K562 (cell line): Measurements from ENCODE around the gene LMBRD1. TPM values are rescaled to one million over a fixed set of nuclear protein-coding genes. Genes with fewer than 3 reads are reported as not detected.

Experiments used
- ATAC-seq: fragments of 200-7000 bp; cut with Tn5 transposase; 3 replicates; pipeline ENCODE4 v1.9.1; 2020; ENCODE audit warnings: moderate library complexity
- BruUV-seq: library from RNA; stranded (reverse); fragments of 400-500 nt; replicated peaks from 2 replicates; lab custom pipeline; 2021; lab: Mats Ljungman, UMichigan
- CTCF ChIA-PET: fragments of 300-600 bp; formaldehyde crosslinking; extraction: SDS; loops from one replicate; lab custom pipeline; 2021; ENCODE audit warnings: low intra/inter-chr PET ratio; lab: Yijun Ruan, JAX
- POLR2A ChIA-PET: fragments of 300-600, 350-650 bp; sonication (Branson Sonifier 250); formaldehyde crosslinking; extraction: SDS; loops from one replicate; lab custom pipeline; 2021; ENCODE audit warnings: antibody characterized with exemption, inconsistent platforms; lab: Yijun Ruan, JAX
- DNase-seq, 4 experiments: peaks; one replicate each; pipeline versions ENCODE4 v3.0.0 to v3.0.0-alpha.2; 2011 to 2018; ENCODE audit warnings: low spot score in 3 of 4, mixed read lengths in 3 of 4; ENCODE audit errors: extremely low read depth in 1 of 4
- FAIRE-seq: peaks from 2 replicates; lab custom pipeline; 2011; peaks lifted over from hg19 to GRCh38; lab: Jason Lieb, UNC
- H2AFZ ChIP-seq: 2 replicates; pipeline ENCODE4 v1.6.0; 2011; ENCODE audit warnings: low read depth, low read length, control low read depth, inconsistent platforms
- H3K27ac ChIP-seq: fragments of 200-600 bp; 3 replicates; pipeline ENCODE4 v1.8.0; 2011; ENCODE audit warnings: low read depth, mild to moderate bottlenecking, control low read depth, inconsistent platforms, low read length, moderate library complexity, mixed read lengths; ENCODE audit errors: extremely low read depth
- H3K27me3 ChIP-seq, 2 experiments: fragments of 300-600 bp in 1 of 2; 2 replicates in 1 of 2; 3 replicates in 1 of 2; pipeline versions ENCODE4 v1.6.0 to v1.8.0; 2011; ENCODE audit warnings: inconsistent platforms in 2 of 2, low read length in 2 of 2, mild to moderate bottlenecking in 1 of 2, mixed read lengths in 1 of 2, moderate library complexity in 1 of 2; ENCODE audit not compliant: control insufficient read depth in 2 of 2, insufficient read depth in 2 of 2
- H3K36me3 ChIP-seq: fragments of 300-600 bp; 3 replicates; pipeline ENCODE4 v1.8.0; 2011; ENCODE audit warnings: mild to moderate bottlenecking, low read length, inconsistent platforms; ENCODE audit not compliant: control insufficient read depth, insufficient read depth
- H3K4me1 ChIP-seq, 2 experiments: fragments of 200-600 bp in 1 of 2; replicated peaks in 1 of 2; 2 replicates in 1 of 2; 3 replicates in 1 of 2; pipeline versions ENCODE4 v1.5.1 to v1.8.0; 2011; ENCODE audit warnings: inconsistent platforms in 2 of 2, low read length in 2 of 2, mild to moderate bottlenecking in 1 of 2, mixed read lengths in 1 of 2, moderate library complexity in 1 of 2; ENCODE audit not compliant: control insufficient read depth in 2 of 2, insufficient read depth in 2 of 2
- H3K4me2 ChIP-seq: 2 replicates; pipeline ENCODE4 v1.6.1; 2011; ENCODE audit warnings: low read length, control low read depth, inconsistent platforms, mixed read lengths; ENCODE audit not compliant: insufficient read depth
- H3K4me3 ChIP-seq: fragments of 200-600 bp; sonication (generic), shearing (Covaris generic); 2 replicates; pipeline ENCODE4 v1.5.1; 2016; ENCODE audit warnings: control low read depth, inconsistent platforms
- H3K79me2 ChIP-seq: fragments of 200-600 bp; 3 replicates; pipeline ENCODE4 v1.8.0; 2011; ENCODE audit warnings: low read length, inconsistent platforms; ENCODE audit not compliant: control insufficient read depth, insufficient read depth
- H3K9ac ChIP-seq, 2 experiments: 2 replicates each; pipeline versions ENCODE4 v1.6.0 to v1.6.1; 2011; ENCODE audit warnings: low read depth in 2 of 2, low read length in 2 of 2, control low read depth in 1 of 2, inconsistent platforms in 1 of 2, mild to moderate bottlenecking in 1 of 2, mixed read lengths in 1 of 2; ENCODE audit not compliant: insufficient read depth in 1 of 2
- H3K9me1 ChIP-seq: one replicate; pipeline ENCODE4 v1.6.0; 2011; ENCODE audit warnings: inconsistent platforms, mild to moderate bottlenecking, low read length, moderate library complexity; ENCODE audit not compliant: control insufficient read depth, insufficient read depth
- H3K9me3 ChIP-seq: replicated peaks from 2 replicates; pipeline ENCODE4 v1.5.1; 2011; ENCODE audit warnings: low read depth, low read length, inconsistent platforms; ENCODE audit not compliant: control insufficient read depth, insufficient read depth
- H4K20me1 ChIP-seq: replicated peaks from 2 replicates; pipeline ENCODE4 v1.6.1; 2011; ENCODE audit warnings: low read length, inconsistent platforms, mixed read lengths; ENCODE audit not compliant: control insufficient read depth, insufficient read depth
- CCNT2 ChIP-seq: IDR thresholded peaks from 2 replicates; pipeline ENCODE4 v1.6.1; 2011; ENCODE audit warnings: borderline replicate concordance, low read depth, mild to moderate bottlenecking, moderate library complexity, mixed read lengths, low read length; ENCODE audit not compliant: insufficient read length; ENCODE audit errors: extremely low read depth
- MEF2A ChIP-seq: IDR thresholded peaks from 2 replicates; pipeline ENCODE4 v1.6.1; 2011; ENCODE audit warnings: low read depth, mild to moderate bottlenecking, low read length, moderate library complexity; ENCODE audit not compliant: control insufficient read depth
- MTA3 ChIP-seq: fragments of 450-650 bp; formaldehyde crosslinking; IDR thresholded peaks from 2 replicates; pipeline ENCODE4 v1.6.1; 2017; ENCODE audit warnings: mild to moderate bottlenecking, borderline replicate concordance
- NCOA1 ChIP-seq: fragments of 450-650 bp; IDR thresholded peaks from 2 replicates; pipeline ENCODE4 v1.6.1; 2016; ENCODE audit warnings: low read depth
- OTX1 ChIP-seq: fragments of 450-650 bp; formaldehyde crosslinking; IDR thresholded peaks from 2 replicates; pipeline ENCODE4 v1.4.0; 2022; ENCODE audit warnings: mild to moderate bottlenecking
- RBM39 ChIP-seq: fragments of 200-400 bp; formaldehyde crosslinking; optimal IDR thresholded peaks from 2 replicates; pipeline ENCODE3; 2018; ENCODE audit warnings: low read depth, low read length
- TCF7 ChIP-seq: sonication (generic); IDR thresholded peaks from 2 replicates; pipeline ENCODE4 v1.6.1; 2016; ENCODE audit warnings: antibody characterized with exemption, borderline replicate concordance
- WGBS: fragments of 100-300 bp; shearing (Covaris generic); methylation state at CpG from one replicate; pipeline ENCODE4 v1.1.6; 2016; ENCODE audit warnings: low coverage, mixed read lengths; ENCODE audit not compliant: insufficient coverage; ENCODE audit errors: missing lambda C conversion rate; 5-methylcytosine and 5-hydroxymethylcytosine counted together
- in situ Hi-C: fragments of 300-500 bp; cut with MboI; formaldehyde crosslinking; loops from 4 replicates; pipeline ENCODE4 v1.15.0; 2018; ENCODE audit warnings: inconsistent platforms, mixed read lengths
- intact Hi-C: fragments of 100-400 bp; cut with micrococcal nuclease; formaldehyde crosslinking; loops from 2 replicates; pipeline ENCODE4 v1.14.2; 2022
- polyA plus RNA-seq, 8 experiments: library from polyadenylated mRNA; depleted of rRNA in 4 of 8; stranded (reverse) in 5 of 8; unstranded in 3 of 8; fragments of >200 nt; fragmentation: Nextera tagmentation in 2 of 8; fragmentation: Illumina TruSeq in 1 of 8; extraction: Ambion mirVana in 2 of 8; extraction: Trizol in 1 of 8; gene quantifications; 2 replicates each; pipeline versions ENCODE4 v1.2.1 to v1.2.3, GENCODE V29; 2011 to 2014; ENCODE audit warnings: inconsistent platforms in 1 of 8, missing spikeins in 1 of 8
- total RNA-seq, 7 experiments: library from RNA; depleted of rRNA in 6 of 7; stranded (reverse); fragments of >200 nt in 6 of 7; fragmentation: Illumina TruSeq in 2 of 7; extraction: Trizol in 2 of 7; gene quantifications; 2 replicates each; pipeline versions ENCODE4 v1.2.1 to v1.2.3, GENCODE V29; 2011 to 2021; ENCODE audit warnings: low replicate concordance in 1 of 7
- TF ChIP-seq, protein P1 (sequence below): fragments of 450-650 bp; formaldehyde crosslinking; IDR thresholded peaks from 2 replicates; pipeline ENCODE4 v1.4.0; 2020; ENCODE audit warnings: mild to moderate bottlenecking, moderate library complexity

Gene LMBRD1
- total and polyA plus RNA-seq, 9 of the 15 experiments (the other 6 are each of a cell fraction or from before 2014, with no cell fraction given): 14.0 to 85.2 (median 26.5) TPM

DNA sequence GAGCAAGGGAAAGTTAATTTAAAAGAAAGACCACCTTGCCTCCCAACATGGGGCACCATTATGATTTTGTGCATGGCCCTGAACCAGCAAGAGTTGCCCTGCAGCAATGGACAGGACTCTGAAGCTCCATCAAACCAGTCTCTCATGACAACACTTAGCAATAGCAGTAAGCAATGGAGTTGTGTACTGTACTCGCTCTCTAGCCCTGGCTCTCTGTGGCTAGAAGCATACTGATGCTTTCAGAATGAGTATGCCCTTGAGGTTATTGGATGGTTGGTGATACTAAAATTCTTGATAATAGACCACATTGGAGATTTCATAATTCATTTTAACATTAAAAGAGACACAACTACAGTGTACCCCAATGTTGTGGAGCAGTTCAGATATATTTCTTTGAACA lies 23.2 kb upstream of the LMBRD1 start:
- Histone ChIP-seq H3K4me2 (no peak overlapping the region), H3K9me3 (no peaks in the 10 kb centered on the region), H4K20me1 (no peaks in the 10 kb centered on the region), H3K79me2 (no peaks in the 10 kb centered on the region), H3K27ac (no peak overlapping the region), H3K4me3 (no peak overlapping the region), H3K36me3 (no peaks in the 10 kb centered on the region), H3K9ac (no peak overlapping the region), H3K9me1 (no peaks in the 10 kb centered on the region), H3K4me1 (no peaks in the 10 kb centered on the region), H3K27me3 (no peaks in the 10 kb centered on the region), H2AFZ (no peak overlapping the region)
- DNase-seq: no peak
- BruUV-seq: no TSS peak
- WGBS: 61% methylated on average over 1 of the region's 1 CpG
- TF ChIP-seq CCNT2: no peak
- no peak for TF ChIP-seq RBM39
- TF ChIP-seq MEF2A: no peak
- TF ChIP-seq MTA3: no peak
- no peak for TF ChIP-seq NCOA1
- no peak for TF ChIP-seq OTX1
- TF ChIP-seq, protein P1, sequence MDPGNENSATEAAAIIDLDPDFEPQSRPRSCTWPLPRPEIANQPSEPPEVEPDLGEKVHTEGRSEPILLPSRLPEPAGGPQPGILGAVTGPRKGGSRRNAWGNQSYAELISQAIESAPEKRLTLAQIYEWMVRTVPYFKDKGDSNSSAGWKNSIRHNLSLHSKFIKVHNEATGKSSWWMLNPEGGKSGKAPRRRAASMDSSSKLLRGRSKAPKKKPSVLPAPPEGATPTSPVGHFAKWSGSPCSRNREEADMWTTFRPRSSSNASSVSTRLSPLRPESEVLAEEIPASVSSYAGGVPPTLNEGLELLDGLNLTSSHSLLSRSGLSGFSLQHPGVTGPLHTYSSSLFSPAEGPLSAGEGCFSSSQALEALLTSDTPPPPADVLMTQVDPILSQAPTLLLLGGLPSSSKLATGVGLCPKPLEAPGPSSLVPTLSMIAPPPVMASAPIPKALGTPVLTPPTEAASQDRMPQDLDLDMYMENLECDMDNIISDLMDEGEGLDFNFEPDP (CRISPR knock-in tag): no peak
- no peak for TF ChIP-seq TCF7
- ATAC-seq: no peak
- in situ Hi-C loops: no loop called here
- CTCF ChIA-PET: no interaction called here
- FAIRE-seq: no peak
- intact Hi-C loops: no loop called here
- POLR2A ChIA-PET: no interaction called here
